ENCODE data around the gene OR3A3.
A peak's percentile ranks its signal among the peaks of the same experiment; 100 is the strongest.
"Not testable (repeated sequence)": the region's sequence is repeated elsewhere in the genome, so short reads cannot be mapped to it uniquely, and the experiment has no call there.

OR3A3 gene

GRCh38 chr17:3440451-3440850 lies 29.3 kb downstream of the OR3A3 start:
- no peak for DNase-seq (ENCODE audit: low read depth)
- H3K4me3 ChIP-seq (replicated peaks; ENCODE audit: low read depth, low read length): no peak overlapping the region
- TF ChIP-seq CTCF (IDR thresholded peaks at IDR 0.05; ENCODE audit: low read length, missing control alignments): no peak

GRCh38 chr17:3447625-3448024 lies 36.5 kb downstream of the OR3A3 start:
- no peak overlapping the region for H3K4me3 ChIP-seq (replicated peaks; ENCODE audit: low read depth, low read length)
- TF ChIP-seq CTCF (IDR thresholded peaks at IDR 0.05; ENCODE audit: low read length, missing control alignments): no peak
- peak; percentile 19 for DNase-seq (ENCODE audit: low read depth)

GRCh38 chr17:3448059-3448665 lies 37.0 kb downstream of the OR3A3 start:
- H3K4me3 ChIP-seq (replicated peaks; ENCODE audit: low read depth, low read length): no peak overlapping the region
- TF ChIP-seq CTCF (IDR thresholded peaks at IDR 0.05; ENCODE audit: low read length, missing control alignments): no peak
- DNase-seq (ENCODE audit: low read depth): peak; percentile 21

GRCh38 chr17:3466355-3466754 lies 55.2 kb downstream of the OR3A3 start:
- not testable (repeated sequence) for DNase-seq (ENCODE audit: low read depth)

GRCh38 chr17:3469529-3469928 lies 58.4 kb downstream of the OR3A3 start:
- H3K4me3 ChIP-seq (replicated peaks; ENCODE audit: low read depth, low read length): no peak overlapping the region
- TF ChIP-seq CTCF (IDR thresholded peaks at IDR 0.05; ENCODE audit: low read length, missing control alignments): no peak
- no peak for DNase-seq (ENCODE audit: low read depth)

More at GRCh38 chr17:3466355-3466754, 55.2 kb downstream of the OR3A3 start:
- not testable (repeated sequence) for H3K4me3 ChIP-seq (replicated peaks; ENCODE audit: low read depth, low read length)

- no peak for DNase-seq (ENCODE audit: low read depth)
- no peak for TF ChIP-seq CTCF (IDR thresholded peaks at IDR 0.05; ENCODE audit: low read length, missing control alignments)
These were observed 60.4 kb downstream of the OR3A3 start, which contains the start of gene SPATA22 for GRCh38 chr17:3471599-3471998. Gene SPATA22 (minus strand): TSS chr17:3471819. CDS start chr17:3469325, 2,494 bp downstream.

GRCh38 chr17:3472137-3472536 lies 61.0 kb downstream of the OR3A3 start:
- no peak for DNase-seq (ENCODE audit: low read depth)
- H3K4me3 ChIP-seq (replicated peaks; ENCODE audit: low read depth, low read length): no peak overlapping the region
- no peak for TF ChIP-seq CTCF (IDR thresholded peaks at IDR 0.05; ENCODE audit: low read length, missing control alignments)

More at GRCh38 chr17:3471599-3471998, 60.4 kb downstream of the OR3A3 start, which contains the start of gene SPATA22:
- H3K4me3 ChIP-seq (replicated peaks; ENCODE audit: low read depth, low read length): no peak within 1 kb of the TSS

Data from fibroblast of pulmonary artery (primary cell).